AG09309 (cell line): ENCODE results near the gene GAS2.

Experiments used
- DNase-seq: peaks from one replicate; pipeline ENCODE4 v3.0.0-alpha.2; 2010; ENCODE audit warnings: low read depth
- H3K4me3 ChIP-seq: 2 replicates; pipeline ENCODE4 v1.5.1; 2011; ENCODE audit warnings: mild to moderate bottlenecking, low read depth, low read length, moderate library complexity; ENCODE audit not compliant: control insufficient read depth
- TF ChIP-seq, protein P1 (sequence below): IDR thresholded peaks from 2 replicates; pipeline ENCODE4 v1.5.1; 2011; ENCODE audit warnings: mild to moderate bottlenecking, low read depth, low read length, inconsistent platforms; ENCODE audit not compliant: insufficient read depth, control insufficient read depth; ENCODE audit errors: missing control alignments

GAS2 gene

DNA sequence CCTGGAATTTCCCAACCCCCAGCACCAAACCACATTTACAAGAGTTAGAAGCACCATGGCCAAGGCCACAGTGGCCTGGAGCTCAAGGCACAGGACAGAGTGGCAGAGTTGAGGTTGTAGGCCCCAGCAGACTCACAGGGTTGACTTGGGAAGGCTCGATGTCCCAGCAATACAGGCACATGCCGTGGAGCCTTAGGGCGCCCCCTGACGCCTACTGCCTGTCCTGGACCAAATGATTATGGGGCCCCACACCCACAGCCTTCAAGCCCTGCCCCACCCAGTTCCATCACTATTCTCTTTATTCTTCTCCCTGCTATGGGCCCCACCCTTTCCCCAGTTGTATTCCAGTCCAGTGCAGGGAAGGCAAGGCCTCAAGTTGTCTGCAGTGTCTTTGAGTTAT, 193.8 kb downstream of the GAS2 start, which contains the start of gene CCDC179:
TSS of gene CCDC179 (minus strand) at position 234 of the 400 bp plus-strand sequence. CDS start at position 181, 53 bp downstream.
- TF ChIP-seq, protein P1, sequence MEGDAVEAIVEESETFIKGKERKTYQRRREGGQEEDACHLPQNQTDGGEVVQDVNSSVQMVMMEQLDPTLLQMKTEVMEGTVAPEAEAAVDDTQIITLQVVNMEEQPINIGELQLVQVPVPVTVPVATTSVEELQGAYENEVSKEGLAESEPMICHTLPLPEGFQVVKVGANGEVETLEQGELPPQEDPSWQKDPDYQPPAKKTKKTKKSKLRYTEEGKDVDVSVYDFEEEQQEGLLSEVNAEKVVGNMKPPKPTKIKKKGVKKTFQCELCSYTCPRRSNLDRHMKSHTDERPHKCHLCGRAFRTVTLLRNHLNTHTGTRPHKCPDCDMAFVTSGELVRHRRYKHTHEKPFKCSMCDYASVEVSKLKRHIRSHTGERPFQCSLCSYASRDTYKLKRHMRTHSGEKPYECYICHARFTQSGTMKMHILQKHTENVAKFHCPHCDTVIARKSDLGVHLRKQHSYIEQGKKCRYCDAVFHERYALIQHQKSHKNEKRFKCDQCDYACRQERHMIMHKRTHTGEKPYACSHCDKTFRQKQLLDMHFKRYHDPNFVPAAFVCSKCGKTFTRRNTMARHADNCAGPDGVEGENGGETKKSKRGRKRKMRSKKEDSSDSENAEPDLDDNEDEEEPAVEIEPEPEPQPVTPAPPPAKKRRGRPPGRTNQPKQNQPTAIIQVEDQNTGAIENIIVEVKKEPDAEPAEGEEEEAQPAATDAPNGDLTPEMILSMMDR = no peak
- no peak for DNase-seq
- H3K4me3 ChIP-seq = no peak within 1 kb of the TSS
